ENCODE data around the gene DNAH17. TPM values are rescaled to one million over a fixed set of nuclear protein-coding genes. Genes with fewer than 3 reads are reported as not detected.

DNAH17 gene
- polyA plus RNA-seq, 1 experiment = not detected

- Histone ChIP-seq H3K4me3 (ENCODE audit: low read depth, low read length) (no peak overlapping the region), H3K27ac (ENCODE audit: low read depth, low read length) (no peak overlapping the region), H3K27me3 (ENCODE audit: control insufficient read depth, insufficient read depth, low read length) (peaks cover 7% of the 10 kb centered on the region), H3K9me3 (ENCODE audit: control insufficient read depth, insufficient read depth, low read length) (no peaks in the 10 kb centered on the region; the same call in 1 of the 2 replicates)
- no peak for TF ChIP-seq CTCF (IDR thresholded peaks at IDR 0.05; ENCODE audit: low read depth, low read length)
- no peak for DNase-seq (ENCODE audit: low read depth, low spot score)
- ChIA-PET POLR2A (interaction anchor here (0.7 kb wide), 1 partner anchor 14 kb away, joined by 6 read pairs; no protein-coding TSS in a partner anchor), CTCF (no interaction called here)
Measured at GRCh38 chr17:78528541-78528940, 48.7 kb downstream of the DNAH17 start.

- DNase-seq (ENCODE audit: low read depth, low spot score) = no peak
- POLR2A ChIA-PET = no interaction called here
- CTCF ChIA-PET = no interaction called here
- Histone ChIP-seq H3K27ac (ENCODE audit: low read depth, low read length) (no peak overlapping the region), H3K9me3 (ENCODE audit: control insufficient read depth, insufficient read depth, low read length) (no peaks in the 10 kb centered on the region; the same call in 1 of the 2 replicates), H3K27me3 (ENCODE audit: control insufficient read depth, insufficient read depth, low read length) (peaks cover 7% of the 10 kb centered on the region), H3K4me3 (ENCODE audit: low read depth, low read length) (no peak overlapping the region)
- no peak for TF ChIP-seq CTCF (IDR thresholded peaks at IDR 0.05; ENCODE audit: low read depth, low read length)
Measured at GRCh38 chr17:78527345-78527744, 49.9 kb downstream of the DNAH17 start.

- no peak for TF ChIP-seq CTCF (IDR thresholded peaks at IDR 0.05; ENCODE audit: low read depth, low read length)
- Histone ChIP-seq H3K27ac (ENCODE audit: low read depth, low read length) (no peak overlapping the region), H3K27me3 (ENCODE audit: control insufficient read depth, insufficient read depth, low read length) (peaks cover 7% of the 10 kb centered on the region), H3K9me3 (ENCODE audit: control insufficient read depth, insufficient read depth, low read length) (no peaks in the 10 kb centered on the region; the same call in 1 of the 2 replicates), H3K4me3 (ENCODE audit: low read depth, low read length) (no peak overlapping the region)
- CTCF ChIA-PET = no interaction called here
- DNase-seq (ENCODE audit: low read depth, low spot score) = no peak
- POLR2A ChIA-PET = no interaction called here
Measured at GRCh38 chr17:78526231-78527025, 50.8 kb downstream of the DNAH17 start.

- no peak overlapping the region for H3K27ac ChIP-seq (ENCODE audit: low read depth, low read length)
- ChIA-PET CTCF (no interaction called here), POLR2A (no interaction called here)
- peaks cover 7% of the 10 kb centered on the region for H3K27me3 ChIP-seq (ENCODE audit: control insufficient read depth, insufficient read depth, low read length)
- TF ChIP-seq CTCF (IDR thresholded peaks at IDR 0.05; ENCODE audit: low read depth, low read length) = no peak
- no peak overlapping the region for H3K4me3 ChIP-seq (ENCODE audit: low read depth, low read length)
- DNase-seq (ENCODE audit: low read depth, low spot score) = no peak
- H3K9me3 ChIP-seq (ENCODE audit: control insufficient read depth, insufficient read depth, low read length) = no peaks in the 10 kb centered on the region; the same call in 1 of the 2 replicates
Measured at GRCh38 chr17:78525511-78526160, 51.6 kb downstream of the DNAH17 start.

- TF ChIP-seq CTCF (IDR thresholded peaks at IDR 0.05; ENCODE audit: low read depth, low read length) = no peak
- Histone ChIP-seq H3K4me3 (ENCODE audit: low read depth, low read length) (no peak overlapping the region), H3K9me3 (ENCODE audit: control insufficient read depth, insufficient read depth, low read length) (no peaks in the 10 kb centered on the region; the same call in 1 of the 2 replicates), H3K27ac (ENCODE audit: low read depth, low read length) (no peak overlapping the region), H3K27me3 (ENCODE audit: control insufficient read depth, insufficient read depth, low read length) (peaks cover 7% of the 10 kb centered on the region)
- DNase-seq (ENCODE audit: low read depth, low spot score) = no peak
- ChIA-PET POLR2A (no interaction called here), CTCF (no interaction called here)
Measured at GRCh38 chr17:78524870-78525510, 52.2 kb downstream of the DNAH17 start.
